IMR-90 (cell line): Measurements from ENCODE around the gene LTA. TPM values are rescaled to one million over a fixed set of nuclear protein-coding genes. Genes with fewer than 3 reads are reported as not detected.

Source experiments
- ATAC-seq: fragments of 200-7000 bp; cut with Tn5 transposase; 2 replicates; pipeline ENCODE4 v1.9.1; 2020; ENCODE audit warnings: low read depth, mild to moderate bottlenecking, moderate library complexity
- BruUV-seq: library from RNA; stranded (reverse); fragments of 400-500 nt; replicated peaks from 2 replicates; lab custom pipeline; 2021; lab: Mats Ljungman, UMichigan
- CTCF ChIA-PET: fragments of 300-600 bp; formaldehyde crosslinking; extraction: SDS; loops from one replicate; lab custom pipeline; 2021; ENCODE audit warnings: antibody characterized with exemption; lab: Yijun Ruan, JAX
- POLR2A ChIA-PET: fragments of 300-600 bp; sonication (Branson Sonifier 250); formaldehyde crosslinking; loops from one replicate; lab custom pipeline; 2022; ENCODE audit warnings: antibody characterized with exemption; ENCODE audit not compliant: unreplicated experiment; lab: Charles Lee
- DNase-seq: peaks from one replicate; pipeline ENCODE4 v3.0.0; 2013
- H2AFZ ChIP-seq: replicated peaks from 2 replicates; pipeline ENCODE3; 2013; ENCODE audit warnings: low read length, mild to moderate bottlenecking; ENCODE audit not compliant: poor library complexity
- H2AK5ac ChIP-seq: 2 replicates; pipeline ENCODE4 v1.6.1; 2013; ENCODE audit warnings: low read depth, low read length, inconsistent platforms
- H2AK9ac ChIP-seq: replicated peaks from 2 replicates; pipeline ENCODE3; 2013; ENCODE audit warnings: mild to moderate bottlenecking, low read depth, low read length, moderate library complexity; ENCODE audit not compliant: poor library complexity
- H2BK120ac ChIP-seq: 2 replicates; pipeline ENCODE4 v1.6.1; 2013; ENCODE audit warnings: low read depth, low read length, inconsistent platforms
- H2BK15ac ChIP-seq: 3 replicates; pipeline ENCODE4 v1.6.1; 2013; ENCODE audit warnings: low read depth, low read length, inconsistent platforms
- H2BK20ac ChIP-seq: 2 replicates; pipeline ENCODE4 v1.6.1; 2013; ENCODE audit warnings: low read depth, mild to moderate bottlenecking, inconsistent platforms, low read length, moderate library complexity
- H2BK5ac ChIP-seq: 2 replicates; pipeline ENCODE4 v1.6.1; 2013; ENCODE audit warnings: mild to moderate bottlenecking, low read depth, low read length, inconsistent platforms; ENCODE audit not compliant: poor library complexity, severe bottlenecking
- H3K14ac ChIP-seq: replicated peaks from 2 replicates; pipeline ENCODE4 v1.6.1; 2013; ENCODE audit warnings: low read depth, low read length, inconsistent platforms
- H3K18ac ChIP-seq: 2 replicates; pipeline ENCODE4 v1.6.1; 2013; ENCODE audit warnings: low read depth, low read length, control low read depth
- H3K23ac ChIP-seq: 2 replicates; pipeline ENCODE4 v1.6.1; 2013; ENCODE audit warnings: low read depth, low read length, inconsistent platforms
- H3K27ac ChIP-seq: 2 replicates; pipeline ENCODE4 v1.5.1; 2013; ENCODE audit warnings: mild to moderate bottlenecking, control low read depth, low read length; ENCODE audit not compliant: insufficient read depth
- H3K27me3 ChIP-seq: 2 replicates; pipeline ENCODE4 v1.6.1; 2013; ENCODE audit warnings: low read length; ENCODE audit not compliant: control insufficient read depth, insufficient read depth
- H3K36me3 ChIP-seq: 2 replicates; pipeline ENCODE4 v1.6.1; 2013; ENCODE audit warnings: low read length, mixed read lengths; ENCODE audit not compliant: control insufficient read depth, insufficient read depth
- H3K4ac ChIP-seq: 2 replicates; pipeline ENCODE4 v1.6.1; 2013; ENCODE audit warnings: low read depth, low read length, inconsistent platforms
- H3K4me1 ChIP-seq: 2 replicates; pipeline ENCODE4 v1.6.1; 2013; ENCODE audit warnings: low read length, mixed read lengths; ENCODE audit not compliant: control insufficient read depth, insufficient read depth
- H3K4me2 ChIP-seq: 2 replicates; pipeline ENCODE4 v1.6.1; 2013; ENCODE audit warnings: low read depth, mild to moderate bottlenecking, control low read depth, low read length, moderate library complexity
- H3K4me3 ChIP-seq: 2 replicates; pipeline ENCODE4 v1.5.1; 2013; ENCODE audit warnings: low read depth, mild to moderate bottlenecking, control low read depth, low read length, moderate library complexity; ENCODE audit not compliant: insufficient read depth
- H3K56ac ChIP-seq: 2 replicates; pipeline ENCODE4 v1.6.1; 2013; ENCODE audit warnings: low read length, inconsistent platforms; ENCODE audit not compliant: insufficient read depth; ENCODE audit errors: extremely low read depth
- H3K79me1 ChIP-seq, 2 experiments: 2 replicates each; pipeline ENCODE4 v1.6.1; 2013; ENCODE audit warnings: low read length in 2 of 2, inconsistent platforms in 1 of 2, low read depth in 1 of 2
- H3K9ac ChIP-seq: 2 replicates; pipeline ENCODE4 v1.6.1; 2013; ENCODE audit warnings: low read depth, low read length, control low read depth
- H3K9me1 ChIP-seq: 2 replicates; pipeline ENCODE4 v1.6.1; 2013; ENCODE audit warnings: low read length, inconsistent platforms; ENCODE audit not compliant: insufficient read depth
- H3K9me3 ChIP-seq: 2 replicates; pipeline ENCODE4 v1.6.1; 2013; ENCODE audit warnings: low read length; ENCODE audit not compliant: control insufficient read depth, insufficient read depth
- H4K20me1 ChIP-seq: 2 replicates; pipeline ENCODE4 v1.6.1; 2013; ENCODE audit warnings: low read length, inconsistent platforms; ENCODE audit not compliant: insufficient read depth
- H4K5ac ChIP-seq: 2 replicates; pipeline ENCODE4 v1.6.1; 2013; ENCODE audit warnings: mild to moderate bottlenecking, low read depth, low read length, control low read depth
- H4K8ac ChIP-seq, 2 experiments: 2 replicates each; pipeline ENCODE4 v1.6.1; 2013; ENCODE audit warnings: low read depth in 2 of 2, low read length in 2 of 2, control low read depth in 1 of 2, inconsistent platforms in 1 of 2
- H4K91ac ChIP-seq: 2 replicates; pipeline ENCODE4 v1.6.1; 2013; ENCODE audit warnings: low read depth, low read length, inconsistent platforms; ENCODE audit not compliant: insufficient read depth
- BHLHE40 ChIP-seq: fragments of 150-350 bp; IDR thresholded peaks from 2 replicates; pipeline ENCODE4 v1.6.1; 2016; ENCODE audit warnings: mild to moderate bottlenecking, low read depth, low read length
- CEBPB ChIP-seq: IDR thresholded peaks from 2 replicates; pipeline ENCODE4 v1.6.1; 2012; ENCODE audit warnings: low read depth, low read length, improper control_type of control experiment
- CHD1 ChIP-seq: IDR thresholded peaks from 2 replicates; pipeline ENCODE4 v1.6.1; 2012; ENCODE audit warnings: low read depth, low read length, improper control_type of control experiment
- FOS ChIP-seq: fragments of 150-350 bp; IDR thresholded peaks from 2 replicates; pipeline ENCODE4 v1.6.1; 2016; ENCODE audit warnings: low read depth, low read length
- MAFK ChIP-seq: IDR thresholded peaks from 2 replicates; pipeline ENCODE4 v1.6.1; 2012; ENCODE audit warnings: low read depth, low read length, improper control_type of control experiment
- MAZ ChIP-seq: IDR thresholded peaks from 2 replicates; pipeline ENCODE4 v1.6.1; 2012; ENCODE audit warnings: low read depth, mild to moderate bottlenecking, low read length, improper control_type of control experiment, moderate library complexity, borderline replicate concordance
- MXI1 ChIP-seq: IDR thresholded peaks from 2 replicates; pipeline ENCODE4 v1.6.1; 2012; ENCODE audit warnings: low read depth, mild to moderate bottlenecking, low read length, moderate library complexity, borderline replicate concordance
- NFE2L2 ChIP-seq: fragments of 150-350 bp; IDR thresholded peaks from 2 replicates; pipeline ENCODE4 v1.6.1; 2016; ENCODE audit warnings: low read depth, mild to moderate bottlenecking, low read length
- POLR2A ChIP-seq: IDR thresholded peaks from 2 replicates; pipeline ENCODE4 v1.6.1; 2012; ENCODE audit warnings: mild to moderate bottlenecking, low read depth, low read length
- RAD21 ChIP-seq: IDR thresholded peaks from 2 replicates; pipeline ENCODE4 v1.6.1; 2012; ENCODE audit warnings: low read length, improper control_type of control experiment
- RCOR1 ChIP-seq: IDR thresholded peaks from 2 replicates; pipeline ENCODE4 v1.6.1; 2012; ENCODE audit warnings: mild to moderate bottlenecking, low read length, improper control_type of control experiment; ENCODE audit not compliant: insufficient replicate concordance
- RFX5 ChIP-seq: IDR thresholded peaks from 2 replicates; pipeline ENCODE4 v1.8.0; 2012; ENCODE audit warnings: low read depth, mild to moderate bottlenecking, low read length, moderate library complexity
- SMC3 ChIP-seq: fragments of 150-350 bp; IDR thresholded peaks from 2 replicates; pipeline ENCODE4 v1.6.1; 2016; ENCODE audit warnings: low read depth, mild to moderate bottlenecking, antibody characterized with exemption, low read length, moderate library complexity
- WGBS, 2 experiments: methylation state at CpG; one replicate each; pipeline versions ENCODE4 v1.1.5 to v1.1.7; 2013; ENCODE audit warnings: missing lambda C conversion rate in 2 of 2; ENCODE audit not compliant: insufficient read length in 1 of 2; ENCODE audit errors: extremely low coverage in 2 of 2; 5-methylcytosine and 5-hydroxymethylcytosine counted together
- dilution Hi-C: fragments of 300-500 bp; cut with HindIII; formaldehyde crosslinking; loops from one replicate; pipeline ENCODE4 v1.14.3; 2018; ENCODE audit warnings: low sequenced_read_pairs; ENCODE audit not compliant: unreplicated experiment
- in situ Hi-C: fragments of 300-500 bp; cut with MboI; formaldehyde crosslinking; loops from 3 replicates; pipeline ENCODE4 v1.14.3; 2019; ENCODE audit warnings: low sequenced_read_pairs, inconsistent platforms, mixed read lengths
- intact Hi-C: fragments of 100-400 bp; cut with micrococcal nuclease; formaldehyde crosslinking; loops from 2 replicates; pipeline ENCODE4 v1.10.0; 2022
- polyA plus RNA-seq, 3 experiments: library from polyadenylated mRNA; depleted of rRNA; stranded (reverse); fragments of >200 nt; gene quantifications; 2 replicates each; pipeline ENCODE4 v1.2.3, GENCODE V29; 2012; ENCODE audit warnings: low replicate concordance in 1 of 3
- total RNA-seq: library from RNA; depleted of rRNA; stranded (reverse); fragments of >200 nt; gene quantifications from 2 replicates; pipeline ENCODE4 v1.2.3, GENCODE V29; 2012
- TF ChIP-seq, protein P1 (sequence below): conservative IDR thresholded peaks from 2 replicates; pipeline ENCODE4 v1.5.1; 2012; ENCODE audit warnings: mild to moderate bottlenecking, low read depth, low read length, improper control_type of control experiment
- TF ChIP-seq, protein P2 (sequence below): fragments of 150-350 bp; IDR thresholded peaks from 2 replicates; pipeline ENCODE4 v1.6.1; 2017; ENCODE audit warnings: mild to moderate bottlenecking, antibody characterized with exemption, low read length, low read depth
- TF ChIP-seq, protein P3 (sequence below): fragments of 150-350 bp; IDR thresholded peaks from 2 replicates; pipeline ENCODE4 v1.6.1; 2016; ENCODE audit warnings: low read depth, mild to moderate bottlenecking, low read length, moderate library complexity, borderline replicate concordance

LTA gene
- total and polyA plus RNA-seq, 2 of the 4 experiments (the other 2 are of a cell fraction): not detected

DNA sequence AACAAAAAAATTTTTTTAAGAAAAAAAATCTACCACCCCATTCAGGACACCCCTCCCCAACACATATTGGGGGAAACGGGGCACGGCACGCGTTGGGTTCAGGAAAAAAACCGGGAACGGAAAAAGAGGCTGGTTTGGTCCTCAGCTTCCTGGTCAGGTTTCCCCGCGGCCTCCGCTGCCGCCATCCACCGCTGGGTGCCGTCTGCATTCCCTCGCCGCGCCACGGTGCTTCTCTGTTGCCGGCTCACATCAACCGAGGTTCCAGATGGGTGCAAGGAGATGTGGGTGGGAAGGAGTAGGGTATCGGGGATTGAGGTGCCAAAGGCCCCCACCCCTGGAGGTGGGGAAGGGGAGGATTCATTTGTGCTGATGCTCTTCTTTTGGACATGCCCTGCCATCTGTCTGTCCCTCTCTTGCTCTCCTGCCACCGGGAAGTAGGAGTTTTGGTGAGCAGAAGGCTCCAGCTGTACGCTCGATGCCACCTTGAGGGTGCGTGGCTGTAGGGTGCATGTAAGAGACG lies 37.5 kb upstream of the LTA start:
- ChIA-PET CTCF (no interaction called here), POLR2A (no interaction called here)
- peaks cover 81% of the 10 kb centered on the region for H3K36me3 ChIP-seq
- H3K9me3 ChIP-seq: no peaks in the 10 kb centered on the region
- no peak overlapping the region for H3K9ac ChIP-seq
- no peak overlapping the region for H3K4ac ChIP-seq
- H2AFZ ChIP-seq: no peak overlapping the region
- H4K8ac ChIP-seq: no peak overlapping the region
- H2AK5ac ChIP-seq: no peak overlapping the region
- WGBS, 2 experiments: 96% methylated on average over 12 of the region's 24 CpGs; no CpG with 5 or more reads in 1 of the 2 experiments
- no peak overlapping the region for H3K14ac ChIP-seq
- H3K4me2 ChIP-seq: no peak overlapping the region
- H2BK20ac ChIP-seq: no peak overlapping the region
- peaks cover 89% of the 10 kb centered on the region for H4K20me1 ChIP-seq
- in situ Hi-C loops: no loop called here
- 0 out of 2 replicates have a peak, but pooled peaks cover 11% of the 10 kb centered on the region for H3K9me1 ChIP-seq
- no peak overlapping the region for H3K18ac ChIP-seq
- no peak overlapping the region for H4K5ac ChIP-seq
- H3K4me3 ChIP-seq: no peak overlapping the region
- DNase-seq (no peak), ATAC-seq (no peak)
- H3K79me1 ChIP-seq: peaks cover 44 to 79% of the 10 kb centered on the region in 2 experiments
- intact Hi-C loops: no loop called here
- no peak overlapping the region for H3K27ac ChIP-seq
- TF ChIP-seq MAZ (no peak), NFE2L2 (no peak), BHLHE40 (no peak), RAD21 (no peak), CEBPB (no peak), MAFK (no peak), MXI1 (no peak), POLR2A (no peak), SMC3 (no peak), FOS (no peak), CHD1 (no peak), RCOR1 (no peak), RFX5 (no peak)
- TF ChIP-seq, protein P1, sequence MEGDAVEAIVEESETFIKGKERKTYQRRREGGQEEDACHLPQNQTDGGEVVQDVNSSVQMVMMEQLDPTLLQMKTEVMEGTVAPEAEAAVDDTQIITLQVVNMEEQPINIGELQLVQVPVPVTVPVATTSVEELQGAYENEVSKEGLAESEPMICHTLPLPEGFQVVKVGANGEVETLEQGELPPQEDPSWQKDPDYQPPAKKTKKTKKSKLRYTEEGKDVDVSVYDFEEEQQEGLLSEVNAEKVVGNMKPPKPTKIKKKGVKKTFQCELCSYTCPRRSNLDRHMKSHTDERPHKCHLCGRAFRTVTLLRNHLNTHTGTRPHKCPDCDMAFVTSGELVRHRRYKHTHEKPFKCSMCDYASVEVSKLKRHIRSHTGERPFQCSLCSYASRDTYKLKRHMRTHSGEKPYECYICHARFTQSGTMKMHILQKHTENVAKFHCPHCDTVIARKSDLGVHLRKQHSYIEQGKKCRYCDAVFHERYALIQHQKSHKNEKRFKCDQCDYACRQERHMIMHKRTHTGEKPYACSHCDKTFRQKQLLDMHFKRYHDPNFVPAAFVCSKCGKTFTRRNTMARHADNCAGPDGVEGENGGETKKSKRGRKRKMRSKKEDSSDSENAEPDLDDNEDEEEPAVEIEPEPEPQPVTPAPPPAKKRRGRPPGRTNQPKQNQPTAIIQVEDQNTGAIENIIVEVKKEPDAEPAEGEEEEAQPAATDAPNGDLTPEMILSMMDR: no peak
- TF ChIP-seq, protein P2, sequence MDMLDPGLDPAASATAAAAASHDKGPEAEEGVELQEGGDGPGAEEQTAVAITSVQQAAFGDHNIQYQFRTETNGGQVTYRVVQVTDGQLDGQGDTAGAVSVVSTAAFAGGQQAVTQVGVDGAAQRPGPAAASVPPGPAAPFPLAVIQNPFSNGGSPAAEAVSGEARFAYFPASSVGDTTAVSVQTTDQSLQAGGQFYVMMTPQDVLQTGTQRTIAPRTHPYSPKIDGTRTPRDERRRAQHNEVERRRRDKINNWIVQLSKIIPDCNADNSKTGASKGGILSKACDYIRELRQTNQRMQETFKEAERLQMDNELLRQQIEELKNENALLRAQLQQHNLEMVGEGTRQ: no peak
- TF ChIP-seq, protein P3, sequence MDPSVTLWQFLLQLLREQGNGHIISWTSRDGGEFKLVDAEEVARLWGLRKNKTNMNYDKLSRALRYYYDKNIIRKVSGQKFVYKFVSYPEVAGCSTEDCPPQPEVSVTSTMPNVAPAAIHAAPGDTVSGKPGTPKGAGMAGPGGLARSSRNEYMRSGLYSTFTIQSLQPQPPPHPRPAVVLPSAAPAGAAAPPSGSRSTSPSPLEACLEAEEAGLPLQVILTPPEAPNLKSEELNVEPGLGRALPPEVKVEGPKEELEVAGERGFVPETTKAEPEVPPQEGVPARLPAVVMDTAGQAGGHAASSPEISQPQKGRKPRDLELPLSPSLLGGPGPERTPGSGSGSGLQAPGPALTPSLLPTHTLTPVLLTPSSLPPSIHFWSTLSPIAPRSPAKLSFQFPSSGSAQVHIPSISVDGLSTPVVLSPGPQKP: no peak
- H3K56ac ChIP-seq: no peak overlapping the region
- H2AK9ac ChIP-seq: no peak overlapping the region
- no peak overlapping the region for H2BK5ac ChIP-seq
- no peak overlapping the region for H2BK120ac ChIP-seq
- BruUV-seq: no TSS peak
- H2BK15ac ChIP-seq: no peak overlapping the region
- H3K4me1 ChIP-seq: peaks cover 4% of the 10 kb centered on the region; the same call in 1 of the 2 replicates
- no peaks in the 10 kb centered on the region for H3K27me3 ChIP-seq
- dilution Hi-C loops: no loop called here
- no peak overlapping the region; the same call in 1 of the 2 replicates for H3K23ac ChIP-seq
- H4K91ac ChIP-seq: no peak overlapping the region
